PFSK-1 (cell line): Measurements from ENCODE around the gene SLC24A4.

ENCODE experiments used
- FOXP2 ChIP-seq: optimal IDR thresholded peaks from 2 replicates; pipeline ENCODE3; 2011; ENCODE audit warnings: borderline replicate concordance, control low read depth, inconsistent platforms; ENCODE audit not compliant: insufficient read depth; ENCODE audit errors: extremely low read length, extremely low read depth
- POLR2AphosphoS5 ChIP-seq: IDR thresholded peaks from 2 replicates; pipeline ENCODE4 v1.6.1; 2012; ENCODE audit warnings: low read depth, mild to moderate bottlenecking, control low read depth, low read length, moderate library complexity
- REST ChIP-seq, 2 experiments: IDR thresholded peaks; 2 replicates each; pipeline versions ENCODE4 v1.6.1 to v1.8.0; 2011 to 2012; ENCODE audit warnings: low read depth in 2 of 2, low read length in 2 of 2, control low read depth in 1 of 2, inconsistent platforms in 1 of 2, mild to moderate bottlenecking in 1 of 2, moderate library complexity in 1 of 2; ENCODE audit not compliant: insufficient read depth in 1 of 2
- SIN3A ChIP-seq: IDR thresholded peaks from 2 replicates; pipeline ENCODE4 v1.6.1; 2012; ENCODE audit warnings: mild to moderate bottlenecking, low read length, moderate library complexity, borderline replicate concordance; ENCODE audit not compliant: insufficient read depth
- TAF1 ChIP-seq: IDR thresholded peaks from 2 replicates; pipeline ENCODE4 v1.6.1; 2012; ENCODE audit warnings: low read length, control low read depth, borderline replicate concordance; ENCODE audit not compliant: insufficient read depth

SLC24A4 gene

DNA sequence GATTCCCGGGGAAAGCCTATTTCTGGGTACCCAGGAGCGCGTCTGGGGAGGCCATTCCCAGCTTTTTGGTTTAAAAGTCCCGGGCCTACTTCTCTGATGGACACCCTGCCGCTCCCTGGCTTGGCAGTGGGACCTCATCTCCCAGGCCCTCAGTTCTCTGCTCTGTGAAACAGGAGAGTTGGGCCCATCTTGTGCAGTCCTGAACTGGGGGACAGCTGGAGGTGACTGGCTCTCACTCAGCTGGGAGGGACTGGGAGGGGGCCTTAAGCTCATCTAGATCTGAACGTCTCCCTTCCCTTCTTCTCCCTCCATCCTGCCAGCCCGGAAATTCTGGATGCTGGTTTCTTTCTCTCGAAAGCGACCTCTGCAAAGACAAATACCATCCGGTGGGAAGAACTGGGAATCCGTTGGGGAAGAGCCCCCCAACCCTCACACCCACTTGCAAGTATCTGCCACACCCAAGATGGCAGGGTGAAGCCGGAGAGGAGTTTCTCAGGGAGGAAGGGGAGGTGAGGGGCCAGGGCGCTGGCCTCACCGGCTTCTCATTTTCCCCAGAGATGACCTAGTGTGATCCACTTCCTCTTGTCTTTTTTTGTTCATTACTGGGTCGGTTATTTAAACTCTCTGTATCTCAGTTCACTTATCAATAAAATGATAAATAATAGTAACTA is 192.0 kb downstream of the SLC24A4 start:
- TF ChIP-seq POLR2AphosphoS5 (no peak), SIN3A (no peak), REST (IDR thresholded peaks at IDR 0.05; ENCODE audit: insufficient read depth in 1 of 2, low read depth in 2 of 2, low read length in 2 of 2) (no peak), TAF1 (no peak), FOXP2 (no peak)

DNA sequence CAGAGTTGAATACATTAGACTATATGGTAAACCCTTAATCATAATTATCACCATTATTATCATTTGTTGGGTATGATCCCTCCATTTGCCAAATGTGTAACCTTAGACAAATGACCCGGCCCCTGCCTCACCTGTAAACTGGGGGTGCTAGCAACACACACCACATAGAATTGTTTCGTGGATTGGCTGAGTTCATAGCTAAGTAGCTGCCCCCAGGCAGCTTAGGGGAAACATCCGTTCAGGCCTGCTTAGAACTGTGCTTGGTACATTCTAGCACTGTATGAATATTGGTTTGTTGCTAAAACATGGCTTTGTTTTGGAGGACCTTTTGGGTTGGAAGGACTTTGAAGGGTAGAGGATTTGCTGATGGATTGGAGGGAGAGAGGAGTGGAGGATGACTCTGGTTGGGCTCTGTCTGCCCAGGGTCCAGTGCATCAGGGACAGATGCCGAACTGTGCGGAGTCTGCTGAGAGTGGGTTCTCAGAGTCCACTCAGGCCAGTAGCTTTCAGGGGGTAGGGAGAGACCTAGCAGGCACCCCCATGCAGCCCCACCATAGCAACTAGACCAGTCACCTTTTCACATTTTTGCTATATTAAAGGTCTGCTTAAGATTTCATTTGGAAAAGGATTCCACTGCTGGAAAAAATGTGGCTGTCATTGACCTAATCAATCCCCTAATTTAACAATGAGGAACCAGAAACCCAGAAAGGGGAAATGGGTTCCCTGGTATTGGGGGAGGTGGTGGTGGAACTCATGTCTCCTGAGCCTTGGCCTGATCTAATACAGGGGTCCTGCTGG is 192.8 kb downstream of the SLC24A4 start:
- TF ChIP-seq REST (IDR thresholded peaks at IDR 0.05; ENCODE audit: insufficient read depth in 1 of 2, low read depth in 2 of 2, low read length in 2 of 2), result no peak
- TF ChIP-seq POLR2AphosphoS5, result no peak
- no peak for TF ChIP-seq TAF1
- no peak for TF ChIP-seq SIN3A
- TF ChIP-seq FOXP2, result no peak

- no peak for TF ChIP-seq POLR2AphosphoS5
- no peak for TF ChIP-seq FOXP2
- no peak for TF ChIP-seq SIN3A
- TF ChIP-seq TAF1, result no peak
- TF ChIP-seq REST (IDR thresholded peaks at IDR 0.05; ENCODE audit: insufficient read depth in 1 of 2, low read depth in 2 of 2, low read length in 2 of 2), result no peak
Observed at GRCh38 chr14:92516344-92516965, 193.5 kb downstream of the SLC24A4 start.

GRCh38 chr14:92516966-92517506 is 194.1 kb downstream of the SLC24A4 start:
- no peak for TF ChIP-seq FOXP2
- no peak for TF ChIP-seq SIN3A
- TF ChIP-seq POLR2AphosphoS5, result no peak
- TF ChIP-seq TAF1, result no peak
- TF ChIP-seq REST (IDR thresholded peaks at IDR 0.05; ENCODE audit: insufficient read depth in 1 of 2, low read depth in 2 of 2, low read length in 2 of 2), result no peak
